SU-DHL-6 (cell line): ENCODE results near the gene MEF2A.

Source experiments
- H2AFZ ChIP-seq: fragments of 200-600 bp; sonication (generic); 2 replicates; pipeline ENCODE4 v1.6.1; 2014; ENCODE audit warnings: low read depth, mild to moderate bottlenecking, moderate library complexity, mixed read lengths, antibody characterized with exemption, low read length; ENCODE audit not compliant: severe bottlenecking
- H3F3A ChIP-seq: fragments of 200-600 bp; shearing (Covaris generic); 2 replicates; pipeline ENCODE4 v1.6.0; 2016; ENCODE audit warnings: antibody characterized with exemption, mild to moderate bottlenecking; ENCODE audit not compliant: insufficient read depth
- H3K27ac ChIP-seq: fragments of 200-600 bp; sonication (generic); 2 replicates; pipeline ENCODE4 v1.5.1; 2016; ENCODE audit warnings: low read depth, mild to moderate bottlenecking, low read length, moderate library complexity, mixed read lengths
- H3K27me3 ChIP-seq: fragments of 200-600 bp; sonication (generic), shearing (Covaris generic); 2 replicates; pipeline ENCODE4 v1.6.0; 2014; ENCODE audit warnings: mild to moderate bottlenecking, low read length
- H3K36me3 ChIP-seq: fragments of 200-600 bp; sonication (generic); 2 replicates; pipeline ENCODE4 v1.6.1; 2014; ENCODE audit warnings: mild to moderate bottlenecking, low read length, mixed read lengths
- H3K4me2 ChIP-seq: fragments of 300-600, 200-600 bp; shearing (Covaris generic), sonication (generic); 2 replicates; pipeline ENCODE4 v1.6.0; 2014; ENCODE audit warnings: low read length, low read depth, mild to moderate bottlenecking; ENCODE audit not compliant: poor library complexity, severe bottlenecking
- H3K4me3 ChIP-seq: fragments of 200-600 bp; sonication (generic); 2 replicates; pipeline ENCODE4 v1.5.1; 2014; ENCODE audit warnings: antibody characterized with exemption, low read length, mild to moderate bottlenecking, mixed read lengths; ENCODE audit not compliant: insufficient read depth, poor library complexity, severe bottlenecking
- H3K79me2 ChIP-seq: fragments of 200-600 bp; sonication (generic); 2 replicates; pipeline ENCODE4 v1.6.1; 2014; ENCODE audit warnings: mild to moderate bottlenecking, low read length, moderate library complexity; ENCODE audit not compliant: insufficient read depth
- H3K9ac ChIP-seq: fragments of 200-600 bp; sonication (generic); 2 replicates; pipeline ENCODE4 v1.7.0; 2014; ENCODE audit warnings: mild to moderate bottlenecking, low read length
- H3K9me2 ChIP-seq: fragments of 200-600 bp; sonication (generic); replicated peaks from 2 replicates; pipeline ENCODE4 v1.6.1; 2014; ENCODE audit warnings: low read length; ENCODE audit not compliant: insufficient read depth
- H3K9me3 ChIP-seq: fragments of 200-600 bp; sonication (generic); 2 replicates; pipeline ENCODE4 v1.6.1; 2014; ENCODE audit warnings: low read length, mixed read lengths; ENCODE audit not compliant: insufficient read depth
- H4K20me1 ChIP-seq: fragments of 200-600 bp; sonication (generic); 2 replicates; pipeline ENCODE4 v1.6.1; 2014; ENCODE audit warnings: low read depth, mild to moderate bottlenecking, antibody characterized with exemption, low read length, moderate library complexity, mixed read lengths
- EZH2phosphoT487 ChIP-seq: fragments of 200-600 bp; sonication (generic), shearing (Covaris generic); conservative IDR thresholded peaks from 2 replicates; pipeline ENCODE4 v1.6.1; 2018; ENCODE audit warnings: mild to moderate bottlenecking, antibody characterized with exemption, low read length, moderate library complexity, mixed read lengths
- TF ChIP-seq, protein P1 (sequence below): fragments of 200-600 bp; sonication (generic); IDR thresholded peaks from one replicate; pipeline ENCODE4 v1.5.1; 2017; ENCODE audit warnings: antibody characterized with exemption, mild to moderate bottlenecking, low read length, moderate library complexity; ENCODE audit not compliant: insufficient read depth, poor library complexity, severe bottlenecking

Gene MEF2A

DNA sequence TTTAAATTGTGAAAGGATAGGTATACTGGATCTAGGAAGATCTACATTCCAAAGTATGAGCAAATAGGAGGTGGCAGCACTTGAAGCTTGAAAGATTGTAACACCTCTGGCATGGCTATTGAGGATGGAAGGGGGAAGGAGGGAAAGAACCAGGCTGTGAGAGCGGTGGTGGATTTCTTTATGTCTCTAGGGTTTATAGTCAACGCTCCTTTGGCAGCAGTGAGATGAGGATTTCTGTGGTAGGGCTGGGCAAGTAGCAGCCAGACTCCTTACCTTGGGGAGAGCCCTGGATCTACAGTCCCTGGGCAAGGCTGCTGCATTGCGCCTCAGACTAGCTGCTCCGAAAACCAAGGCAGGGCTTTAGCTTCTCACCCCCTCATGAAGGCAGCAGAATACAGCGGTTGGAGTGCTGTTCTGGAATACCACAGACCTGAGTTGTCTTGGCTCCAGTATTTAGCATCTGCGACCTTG lies 53.2 kb downstream of the MEF2A start:
- no peak overlapping the region for H3K27ac ChIP-seq
- H3K9ac ChIP-seq = no peak overlapping the region
- H3F3A ChIP-seq = no peaks in the 10 kb centered on the region; the same call in 1 of the 2 replicates
- no peaks in the 10 kb centered on the region for H3K36me3 ChIP-seq
- no peak overlapping the region for H3K4me3 ChIP-seq
- no peak overlapping the region for H3K4me2 ChIP-seq
- no peaks in the 10 kb centered on the region for H3K27me3 ChIP-seq
- H4K20me1 ChIP-seq = 0 out of 2 replicates have a peak, but pooled peaks cover 12% of the 10 kb centered on the region
- TF ChIP-seq, protein P1, sequence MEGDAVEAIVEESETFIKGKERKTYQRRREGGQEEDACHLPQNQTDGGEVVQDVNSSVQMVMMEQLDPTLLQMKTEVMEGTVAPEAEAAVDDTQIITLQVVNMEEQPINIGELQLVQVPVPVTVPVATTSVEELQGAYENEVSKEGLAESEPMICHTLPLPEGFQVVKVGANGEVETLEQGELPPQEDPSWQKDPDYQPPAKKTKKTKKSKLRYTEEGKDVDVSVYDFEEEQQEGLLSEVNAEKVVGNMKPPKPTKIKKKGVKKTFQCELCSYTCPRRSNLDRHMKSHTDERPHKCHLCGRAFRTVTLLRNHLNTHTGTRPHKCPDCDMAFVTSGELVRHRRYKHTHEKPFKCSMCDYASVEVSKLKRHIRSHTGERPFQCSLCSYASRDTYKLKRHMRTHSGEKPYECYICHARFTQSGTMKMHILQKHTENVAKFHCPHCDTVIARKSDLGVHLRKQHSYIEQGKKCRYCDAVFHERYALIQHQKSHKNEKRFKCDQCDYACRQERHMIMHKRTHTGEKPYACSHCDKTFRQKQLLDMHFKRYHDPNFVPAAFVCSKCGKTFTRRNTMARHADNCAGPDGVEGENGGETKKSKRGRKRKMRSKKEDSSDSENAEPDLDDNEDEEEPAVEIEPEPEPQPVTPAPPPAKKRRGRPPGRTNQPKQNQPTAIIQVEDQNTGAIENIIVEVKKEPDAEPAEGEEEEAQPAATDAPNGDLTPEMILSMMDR = no peak
- no peak for TF ChIP-seq EZH2phosphoT487
- H2AFZ ChIP-seq = no peak overlapping the region
- peaks cover 88% of the 10 kb centered on the region for H3K79me2 ChIP-seq
- H3K9me2 ChIP-seq = no peaks in the 10 kb centered on the region
- no peaks in the 10 kb centered on the region for H3K9me3 ChIP-seq

DNA sequence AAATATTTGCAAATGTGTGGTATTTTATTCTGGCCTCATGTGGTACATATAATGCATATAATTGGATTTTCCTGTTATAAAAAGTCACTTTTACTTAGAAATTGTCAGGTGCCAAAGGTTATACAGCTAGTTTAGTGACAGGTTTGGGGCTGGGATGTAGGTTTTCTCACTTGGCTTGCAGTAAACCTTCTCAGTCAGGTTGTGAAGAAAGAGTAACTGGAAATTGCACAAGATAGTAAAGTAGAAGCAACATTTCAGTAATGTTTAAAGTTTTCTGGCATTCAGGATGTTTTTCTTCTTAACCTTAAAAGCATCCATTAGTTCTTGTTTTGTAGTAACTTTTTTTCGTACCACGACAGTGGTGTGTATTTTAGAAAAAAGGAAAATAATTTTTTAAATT lies 53.9 kb downstream of the MEF2A start:
- H3K9ac ChIP-seq = no peak overlapping the region
- no peaks in the 10 kb centered on the region for H3K9me3 ChIP-seq
- H3K79me2 ChIP-seq = peaks cover 88% of the 10 kb centered on the region
- H3K27ac ChIP-seq = no peak overlapping the region
- TF ChIP-seq EZH2phosphoT487 = no peak
- TF ChIP-seq, protein P1 = no peak
- H3K36me3 ChIP-seq = 0 out of 2 replicates have a peak, but pooled peaks cover 4% of the 10 kb centered on the region
- no peaks in the 10 kb centered on the region for H3K27me3 ChIP-seq
- no peak overlapping the region for H3K4me3 ChIP-seq
- H2AFZ ChIP-seq = no peak overlapping the region
- H3K4me2 ChIP-seq = no peak overlapping the region
- H4K20me1 ChIP-seq = 0 out of 2 replicates have a peak, but pooled peaks cover 12% of the 10 kb centered on the region
- H3K9me2 ChIP-seq = no peaks in the 10 kb centered on the region
- no peaks in the 10 kb centered on the region; the same call in 1 of the 2 replicates for H3F3A ChIP-seq

DNA sequence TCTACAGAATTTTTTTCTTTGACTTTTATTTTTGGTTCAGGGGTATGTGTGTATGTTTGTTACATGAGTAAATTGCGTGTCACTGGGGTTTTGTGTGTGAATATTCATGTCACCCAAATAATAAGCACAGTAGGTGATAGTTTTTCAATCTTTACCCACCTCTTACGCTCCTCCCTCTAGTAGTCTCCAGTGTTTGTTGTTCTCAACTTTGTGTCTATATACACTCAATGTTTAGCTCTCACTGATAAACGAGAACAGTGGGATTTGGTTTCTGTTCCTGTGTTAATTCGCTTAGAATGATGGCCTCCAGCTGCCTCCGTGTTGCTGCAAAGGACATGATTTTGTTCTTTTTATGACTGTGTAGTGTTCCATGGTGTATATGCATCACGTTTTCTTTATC lies 54.4 kb downstream of the MEF2A start:
- H3K79me2 ChIP-seq = peaks cover 88% of the 10 kb centered on the region
- no peak overlapping the region for H2AFZ ChIP-seq
- TF ChIP-seq EZH2phosphoT487 = no peak
- TF ChIP-seq, protein P1 = no peak
- no peaks in the 10 kb centered on the region for H3K27me3 ChIP-seq
- no peaks in the 10 kb centered on the region; the same call in 1 of the 2 replicates for H3F3A ChIP-seq
- 0 out of 2 replicates have a peak, but pooled peaks cover 4% of the 10 kb centered on the region for H3K36me3 ChIP-seq
- no peak overlapping the region for H3K9ac ChIP-seq
- 0 out of 2 replicates have a peak, but pooled peaks cover 12% of the 10 kb centered on the region for H4K20me1 ChIP-seq
- H3K4me3 ChIP-seq = no peak overlapping the region
- no peaks in the 10 kb centered on the region for H3K9me3 ChIP-seq
- H3K27ac ChIP-seq = no peak overlapping the region
- H3K4me2 ChIP-seq = no peak overlapping the region
- no peaks in the 10 kb centered on the region for H3K9me2 ChIP-seq
